Choroid plexus epithelial cell (primary cell): ENCODE results near the gene SEL1L2.

Experiments used
- DNase-seq: peaks from one replicate; pipeline ENCODE4 v3.0.0-alpha.2; 2010; ENCODE audit warnings: low read depth
- H3K4me3 ChIP-seq: 2 replicates; pipeline ENCODE4 v1.5.1; 2011; ENCODE audit warnings: low read depth, mild to moderate bottlenecking, control low read depth, low read length, moderate library complexity
- CTCF ChIP-seq: conservative IDR thresholded peaks from 2 replicates; pipeline ENCODE4 v1.5.1; 2011; ENCODE audit warnings: low read depth, mild to moderate bottlenecking, control low read depth, inconsistent platforms, low read length, moderate library complexity

SEL1L2 gene

DNA sequence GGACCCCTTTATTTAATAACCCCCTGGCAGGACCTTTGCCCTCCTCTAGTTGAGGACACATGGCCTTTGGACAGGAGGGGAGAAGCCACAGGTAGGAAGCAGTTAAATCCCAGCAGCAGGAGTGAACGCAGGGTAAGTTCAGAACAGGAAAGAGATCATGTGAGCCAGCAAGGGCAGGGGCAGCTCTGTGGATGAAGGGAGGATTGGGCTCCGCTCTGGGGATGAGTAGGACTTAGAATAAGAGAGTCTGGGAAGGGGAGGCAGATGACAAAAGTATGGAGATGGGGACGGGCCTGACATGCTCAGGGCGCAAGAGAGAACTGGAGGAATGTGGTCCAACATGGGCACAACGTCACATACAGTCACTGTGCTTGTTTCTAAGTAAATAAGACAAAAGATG lies 116.6 kb downstream of the SEL1L2 start:
- H3K4me3 ChIP-seq, result no peak overlapping the region
- DNase-seq, result no peak
- no peak for TF ChIP-seq CTCF

- no peak for TF ChIP-seq CTCF
- DNase-seq, result no peak
- no peak overlapping the region for H3K4me3 ChIP-seq
Measured at GRCh38 chr20:13870170-13870748, 120.2 kb downstream of the SEL1L2 start.

- peak; percentile 3 for DNase-seq
- H3K4me3 ChIP-seq, result no peak overlapping the region
- no peak for TF ChIP-seq CTCF
Measured at GRCh38 chr20:13868331-13868730, 122.1 kb downstream of the SEL1L2 start.

DNA sequence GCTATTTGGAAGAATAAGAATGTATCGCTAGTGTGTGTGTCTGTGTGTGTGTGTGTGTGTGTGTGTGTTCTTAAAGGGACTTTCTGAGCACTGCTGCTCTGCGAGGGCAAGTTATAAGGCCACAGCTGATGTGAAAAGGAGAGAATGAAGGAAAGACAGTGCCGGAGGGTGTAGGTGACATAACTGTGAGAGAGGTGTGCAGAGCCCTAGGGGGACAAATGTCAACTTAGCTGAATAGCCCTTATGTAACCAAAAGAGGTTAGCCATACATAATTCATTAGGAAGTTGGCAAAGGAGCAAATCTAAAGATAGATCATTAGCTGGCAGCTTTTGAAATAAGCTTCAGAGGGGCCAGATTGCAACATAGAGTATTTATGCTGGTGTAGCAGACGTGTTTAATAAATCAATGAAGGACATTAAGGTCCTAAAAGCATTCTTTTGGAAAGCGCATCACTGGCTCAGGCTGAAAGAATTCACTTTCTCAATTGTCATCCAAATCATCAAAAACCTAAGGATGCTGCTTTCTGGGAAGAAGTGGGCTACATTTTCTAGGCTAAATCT lies 124.5 kb downstream of the SEL1L2 start:
- TF ChIP-seq CTCF, result no peak
- no peak for DNase-seq
- no peak overlapping the region for H3K4me3 ChIP-seq

GRCh38 chr20:13865156-13865555 lies 125.3 kb downstream of the SEL1L2 start:
- no peak for TF ChIP-seq CTCF
- no peak for DNase-seq
- H3K4me3 ChIP-seq, result no peak overlapping the region

DNA sequence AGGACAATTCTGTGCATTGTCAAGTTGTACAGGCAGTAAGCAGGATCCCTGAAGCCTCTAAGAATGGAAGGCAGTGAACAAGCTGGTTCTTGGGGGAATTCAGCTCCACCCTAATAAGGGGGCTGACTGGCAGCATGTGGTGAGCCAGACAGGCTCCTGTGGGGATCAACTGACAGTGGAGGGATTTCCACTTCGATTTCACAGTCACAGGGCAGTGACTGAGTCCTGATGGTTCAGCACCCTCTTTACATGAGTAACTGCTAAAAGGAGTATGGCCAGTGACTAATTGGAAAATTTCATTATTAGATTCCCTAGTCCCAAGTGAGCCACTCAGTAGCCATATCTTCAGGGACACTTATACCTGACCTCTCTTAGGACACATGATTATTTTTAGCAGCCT lies 127.2 kb downstream of the SEL1L2 start:
- TF ChIP-seq CTCF, result no peak
- no peak for DNase-seq

GRCh38 chr20:13862245-13862644 lies 128.2 kb downstream of the SEL1L2 start:
- TF ChIP-seq CTCF, result no peak
- no peak overlapping the region for H3K4me3 ChIP-seq
- no peak for DNase-seq

More for the DNA sequence above, 127.2 kb downstream of the SEL1L2 start:
- H3K4me3 ChIP-seq, result no peak overlapping the region
